SK-N-SH treated with all-trans-retinoic acid at 6 μM for 48 hours (cell line): ENCODE results near the gene USP7.

Experiments used
- ARNTL ChIP-seq: fragments of 450-650 bp; formaldehyde crosslinking; IDR thresholded peaks from 2 replicates; pipeline ENCODE4 v1.5.0; 2020; ENCODE audit warnings: low read depth, mild to moderate bottlenecking, moderate library complexity, borderline replicate concordance
- BACH2 ChIP-seq: fragments of 250-450 bp; sonication (Bioruptor Pico); IDR thresholded peaks from 2 replicates; pipeline ENCODE4 v1.9.0; 2021; ENCODE audit warnings: mild to moderate bottlenecking, borderline replicate concordance
- CSDC2 ChIP-seq: fragments of 250-450 bp; sonication (Bioruptor Pico); IDR thresholded peaks from 2 replicates; pipeline ENCODE4 v1.5.0; 2020; ENCODE audit warnings: mild to moderate bottlenecking, moderate library complexity
- ESRRG ChIP-seq: fragments of 250-450 bp; sonication (Bioruptor Pico); IDR thresholded peaks from 2 replicates; pipeline ENCODE4 v1.6.1; 2021; ENCODE audit warnings: mild to moderate bottlenecking
- OSR1 ChIP-seq: fragments of 250-450 bp; sonication (Bioruptor Pico); IDR thresholded peaks from 2 replicates; pipeline ENCODE4 v1.8.0; 2022; ENCODE audit warnings: moderate library complexity, mild to moderate bottlenecking, inconsistent platforms
- PPARA ChIP-seq: fragments of 250-450 bp; sonication (Bioruptor Pico); IDR thresholded peaks from 2 replicates; pipeline ENCODE4 v1.5.0; 2020; ENCODE audit warnings: mild to moderate bottlenecking, borderline replicate concordance
- RARB ChIP-seq: fragments of 250-450 bp; sonication (Bioruptor Pico); IDR thresholded peaks from 2 replicates; pipeline ENCODE4 v1.8.0; 2021; ENCODE audit warnings: mild to moderate bottlenecking, moderate library complexity
- TOX ChIP-seq: fragments of 250-450 bp; sonication (Bioruptor Pico); IDR thresholded peaks from 2 replicates; pipeline ENCODE4 v1.8.0; 2021; ENCODE audit warnings: mild to moderate bottlenecking, moderate library complexity, borderline replicate concordance
- ZFP3 ChIP-seq: fragments of 250-450 bp; sonication (Bioruptor Pico); IDR thresholded peaks from 2 replicates; pipeline ENCODE4 v1.5.0; 2020; ENCODE audit warnings: mild to moderate bottlenecking, moderate library complexity
- ZFP30 ChIP-seq: fragments of 450-650 bp; formaldehyde crosslinking; IDR thresholded peaks from 2 replicates; pipeline ENCODE4 v1.5.0; 2022; ENCODE audit warnings: mild to moderate bottlenecking, moderate library complexity
- ZNF8 ChIP-seq: fragments of 450-650 bp; formaldehyde crosslinking; IDR thresholded peaks from 2 replicates; pipeline ENCODE4 v1.5.0; 2020; ENCODE audit warnings: mild to moderate bottlenecking, moderate library complexity
- TF ChIP-seq, protein P1 (sequence below): fragments of 250-450 bp; sonication (Bioruptor Pico); IDR thresholded peaks from 2 replicates; pipeline ENCODE4 v1.8.0; 2020; ENCODE audit warnings: mild to moderate bottlenecking, moderate library complexity, borderline replicate concordance
- TF ChIP-seq, protein P2 (sequence below): fragments of 250-450 bp; sonication (Bioruptor Pico); IDR thresholded peaks from 2 replicates; pipeline ENCODE4 v1.5.1; 2020; ENCODE audit warnings: low read depth, mild to moderate bottlenecking, moderate library complexity

DNA sequence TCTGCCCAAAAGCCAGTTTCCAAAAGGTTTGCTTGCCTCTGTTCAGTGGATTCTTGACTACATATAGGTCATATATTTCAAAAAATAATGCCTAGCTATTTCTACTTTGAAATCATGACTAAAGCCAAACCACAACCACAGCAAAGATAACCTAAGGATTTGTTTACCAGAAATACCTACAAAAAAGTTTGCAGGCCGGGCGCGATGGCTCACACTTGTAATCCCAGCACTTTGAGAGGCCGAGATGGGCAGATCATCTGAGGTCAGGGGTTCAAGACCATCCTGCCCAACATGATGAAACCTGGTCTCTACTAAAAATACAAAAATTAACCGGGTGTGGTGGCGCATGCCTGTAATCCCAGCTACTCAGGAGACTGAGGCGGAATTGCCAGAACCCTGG is 110.1 kb downstream of the USP7 start:
- TF ChIP-seq RARB (CRISPR knock-in tag) (no peak), BACH2 (no peak), ZNF8 (CRISPR knock-in tag) (no peak), OSR1 (CRISPR knock-in tag) (no peak), ZFP30 (CRISPR knock-in tag) (no peak), ARNTL (CRISPR knock-in tag) (no peak), TOX (no peak), PPARA (no peak), ZFP3 (CRISPR knock-in tag) (no peak), ESRRG (CRISPR knock-in tag) (no peak), CSDC2 (no peak)
- TF ChIP-seq, protein P1, sequence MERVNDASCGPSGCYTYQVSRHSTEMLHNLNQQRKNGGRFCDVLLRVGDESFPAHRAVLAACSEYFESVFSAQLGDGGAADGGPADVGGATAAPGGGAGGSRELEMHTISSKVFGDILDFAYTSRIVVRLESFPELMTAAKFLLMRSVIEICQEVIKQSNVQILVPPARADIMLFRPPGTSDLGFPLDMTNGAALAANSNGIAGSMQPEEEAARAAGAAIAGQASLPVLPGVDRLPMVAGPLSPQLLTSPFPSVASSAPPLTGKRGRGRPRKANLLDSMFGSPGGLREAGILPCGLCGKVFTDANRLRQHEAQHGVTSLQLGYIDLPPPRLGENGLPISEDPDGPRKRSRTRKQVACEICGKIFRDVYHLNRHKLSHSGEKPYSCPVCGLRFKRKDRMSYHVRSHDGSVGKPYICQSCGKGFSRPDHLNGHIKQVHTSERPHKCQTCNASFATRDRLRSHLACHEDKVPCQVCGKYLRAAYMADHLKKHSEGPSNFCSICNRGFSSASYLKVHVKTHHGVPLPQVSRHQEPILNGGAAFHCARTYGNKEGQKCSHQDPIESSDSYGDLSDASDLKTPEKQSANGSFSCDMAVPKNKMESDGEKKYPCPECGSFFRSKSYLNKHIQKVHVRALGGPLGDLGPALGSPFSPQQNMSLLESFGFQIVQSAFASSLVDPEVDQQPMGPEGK = no peak
- TF ChIP-seq, protein P2, sequence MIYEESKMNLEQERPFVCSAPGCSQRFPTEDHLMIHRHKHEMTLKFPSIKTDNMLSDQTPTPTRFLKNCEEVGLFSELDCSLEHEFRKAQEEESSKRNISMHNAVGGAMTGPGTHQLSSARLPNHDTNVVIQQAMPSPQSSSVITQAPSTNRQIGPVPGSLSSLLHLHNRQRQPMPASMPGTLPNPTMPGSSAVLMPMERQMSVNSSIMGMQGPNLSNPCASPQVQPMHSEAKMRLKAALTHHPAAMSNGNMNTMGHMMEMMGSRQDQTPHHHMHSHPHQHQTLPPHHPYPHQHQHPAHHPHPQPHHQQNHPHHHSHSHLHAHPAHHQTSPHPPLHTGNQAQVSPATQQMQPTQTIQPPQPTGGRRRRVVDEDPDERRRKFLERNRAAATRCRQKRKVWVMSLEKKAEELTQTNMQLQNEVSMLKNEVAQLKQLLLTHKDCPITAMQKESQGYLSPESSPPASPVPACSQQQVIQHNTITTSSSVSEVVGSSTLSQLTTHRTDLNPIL = no peak
